Measurements from ENCODE around the gene RRP8.

The RRP8 gene

DNA sequence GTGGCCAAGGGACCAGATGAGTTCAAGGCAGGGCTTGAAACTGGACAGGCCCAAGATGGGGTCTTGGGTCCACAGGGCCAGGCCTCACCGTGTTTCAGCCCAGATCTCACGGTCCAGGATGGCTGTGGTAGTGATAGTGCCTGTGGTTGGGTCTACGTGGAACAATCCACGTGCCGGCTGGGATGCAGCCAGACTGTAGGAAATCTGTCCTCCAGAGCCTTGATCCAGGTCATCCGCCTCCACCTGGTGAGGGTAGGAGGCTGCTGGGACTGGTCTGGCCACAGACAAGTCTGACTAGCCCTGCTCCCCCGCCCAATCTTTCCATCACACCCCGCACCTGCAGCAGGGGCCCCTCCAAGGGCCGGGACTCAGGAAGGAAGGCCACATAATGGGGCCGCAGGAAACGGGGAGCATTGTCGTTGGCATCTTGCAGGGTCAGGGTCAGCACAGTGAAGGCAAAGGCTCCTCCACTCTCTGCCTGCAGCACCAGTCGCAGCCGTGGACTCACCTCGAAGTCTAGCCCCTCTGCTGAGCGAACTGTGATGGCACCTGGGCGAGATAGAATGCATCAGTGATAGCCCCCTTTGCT, 22.5 kb upstream of the RRP8 start:
- no peak overlapping the region for H3K4me3 ChIP-seq (replicated peaks; ENCODE audit: insufficient read depth, low read length)
- TF ChIP-seq SPI1 (IDR thresholded peaks at IDR 0.05; ENCODE audit: borderline replicate concordance, low read depth), result no peak
- TF ChIP-seq GABPA (IDR thresholded peaks at IDR 0.05; ENCODE audit: low read depth), result no peak
- TF ChIP-seq, protein P1, sequence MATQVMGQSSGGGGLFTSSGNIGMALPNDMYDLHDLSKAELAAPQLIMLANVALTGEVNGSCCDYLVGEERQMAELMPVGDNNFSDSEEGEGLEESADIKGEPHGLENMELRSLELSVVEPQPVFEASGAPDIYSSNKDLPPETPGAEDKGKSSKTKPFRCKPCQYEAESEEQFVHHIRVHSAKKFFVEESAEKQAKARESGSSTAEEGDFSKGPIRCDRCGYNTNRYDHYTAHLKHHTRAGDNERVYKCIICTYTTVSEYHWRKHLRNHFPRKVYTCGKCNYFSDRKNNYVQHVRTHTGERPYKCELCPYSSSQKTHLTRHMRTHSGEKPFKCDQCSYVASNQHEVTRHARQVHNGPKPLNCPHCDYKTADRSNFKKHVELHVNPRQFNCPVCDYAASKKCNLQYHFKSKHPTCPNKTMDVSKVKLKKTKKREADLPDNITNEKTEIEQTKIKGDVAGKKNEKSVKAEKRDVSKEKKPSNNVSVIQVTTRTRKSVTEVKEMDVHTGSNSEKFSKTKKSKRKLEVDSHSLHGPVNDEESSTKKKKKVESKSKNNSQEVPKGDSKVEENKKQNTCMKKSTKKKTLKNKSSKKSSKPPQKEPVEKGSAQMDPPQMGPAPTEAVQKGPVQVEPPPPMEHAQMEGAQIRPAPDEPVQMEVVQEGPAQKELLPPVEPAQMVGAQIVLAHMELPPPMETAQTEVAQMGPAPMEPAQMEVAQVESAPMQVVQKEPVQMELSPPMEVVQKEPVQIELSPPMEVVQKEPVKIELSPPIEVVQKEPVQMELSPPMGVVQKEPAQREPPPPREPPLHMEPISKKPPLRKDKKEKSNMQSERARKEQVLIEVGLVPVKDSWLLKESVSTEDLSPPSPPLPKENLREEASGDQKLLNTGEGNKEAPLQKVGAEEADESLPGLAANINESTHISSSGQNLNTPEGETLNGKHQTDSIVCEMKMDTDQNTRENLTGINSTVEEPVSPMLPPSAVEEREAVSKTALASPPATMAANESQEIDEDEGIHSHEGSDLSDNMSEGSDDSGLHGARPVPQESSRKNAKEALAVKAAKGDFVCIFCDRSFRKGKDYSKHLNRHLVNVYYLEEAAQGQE (IDR thresholded peaks at IDR 0.05; ENCODE audit: insufficient replicate concordance, low read depth), result no peak
- TF ChIP-seq, protein P2, sequence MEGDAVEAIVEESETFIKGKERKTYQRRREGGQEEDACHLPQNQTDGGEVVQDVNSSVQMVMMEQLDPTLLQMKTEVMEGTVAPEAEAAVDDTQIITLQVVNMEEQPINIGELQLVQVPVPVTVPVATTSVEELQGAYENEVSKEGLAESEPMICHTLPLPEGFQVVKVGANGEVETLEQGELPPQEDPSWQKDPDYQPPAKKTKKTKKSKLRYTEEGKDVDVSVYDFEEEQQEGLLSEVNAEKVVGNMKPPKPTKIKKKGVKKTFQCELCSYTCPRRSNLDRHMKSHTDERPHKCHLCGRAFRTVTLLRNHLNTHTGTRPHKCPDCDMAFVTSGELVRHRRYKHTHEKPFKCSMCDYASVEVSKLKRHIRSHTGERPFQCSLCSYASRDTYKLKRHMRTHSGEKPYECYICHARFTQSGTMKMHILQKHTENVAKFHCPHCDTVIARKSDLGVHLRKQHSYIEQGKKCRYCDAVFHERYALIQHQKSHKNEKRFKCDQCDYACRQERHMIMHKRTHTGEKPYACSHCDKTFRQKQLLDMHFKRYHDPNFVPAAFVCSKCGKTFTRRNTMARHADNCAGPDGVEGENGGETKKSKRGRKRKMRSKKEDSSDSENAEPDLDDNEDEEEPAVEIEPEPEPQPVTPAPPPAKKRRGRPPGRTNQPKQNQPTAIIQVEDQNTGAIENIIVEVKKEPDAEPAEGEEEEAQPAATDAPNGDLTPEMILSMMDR (IDR thresholded peaks at IDR 0.05; ENCODE audit: insufficient read depth, low read length), result no peak
- no peak for TF ChIP-seq POLR2AphosphoS5 (IDR thresholded peaks at IDR 0.05; ENCODE audit: low read depth)
- H3K27me3 ChIP-seq (ENCODE audit: insufficient read depth, poor library complexity, severe bottlenecking), result no peaks in the 10 kb centered on the region
- DNase-seq (ENCODE audit: low read depth in 1 of 2, low spot score in 1 of 2), result no peak
- no peak overlapping the region for H3K27ac ChIP-seq (replicated peaks)

GRCh38 chr11:6625156-6625831, 21.9 kb upstream of the RRP8 start:
- TF ChIP-seq SPI1 (IDR thresholded peaks at IDR 0.05; ENCODE audit: borderline replicate concordance, low read depth) (no peak), GABPA (IDR thresholded peaks at IDR 0.05; ENCODE audit: low read depth) (no peak), POLR2AphosphoS5 (IDR thresholded peaks at IDR 0.05; ENCODE audit: low read depth) (no peak)
- TF ChIP-seq, protein P2 (IDR thresholded peaks at IDR 0.05; ENCODE audit: insufficient read depth, low read length), result no peak
- TF ChIP-seq, protein P1 (IDR thresholded peaks at IDR 0.05; ENCODE audit: insufficient replicate concordance, low read depth), result no peak
- no peak for DNase-seq (ENCODE audit: low read depth in 1 of 2, low spot score in 1 of 2)
- no peak overlapping the region for H3K4me3 ChIP-seq (replicated peaks; ENCODE audit: insufficient read depth, low read length)
- no peaks in the 10 kb centered on the region for H3K27me3 ChIP-seq (ENCODE audit: insufficient read depth, poor library complexity, severe bottlenecking)
- no peak overlapping the region for H3K27ac ChIP-seq (replicated peaks)

DNA sequence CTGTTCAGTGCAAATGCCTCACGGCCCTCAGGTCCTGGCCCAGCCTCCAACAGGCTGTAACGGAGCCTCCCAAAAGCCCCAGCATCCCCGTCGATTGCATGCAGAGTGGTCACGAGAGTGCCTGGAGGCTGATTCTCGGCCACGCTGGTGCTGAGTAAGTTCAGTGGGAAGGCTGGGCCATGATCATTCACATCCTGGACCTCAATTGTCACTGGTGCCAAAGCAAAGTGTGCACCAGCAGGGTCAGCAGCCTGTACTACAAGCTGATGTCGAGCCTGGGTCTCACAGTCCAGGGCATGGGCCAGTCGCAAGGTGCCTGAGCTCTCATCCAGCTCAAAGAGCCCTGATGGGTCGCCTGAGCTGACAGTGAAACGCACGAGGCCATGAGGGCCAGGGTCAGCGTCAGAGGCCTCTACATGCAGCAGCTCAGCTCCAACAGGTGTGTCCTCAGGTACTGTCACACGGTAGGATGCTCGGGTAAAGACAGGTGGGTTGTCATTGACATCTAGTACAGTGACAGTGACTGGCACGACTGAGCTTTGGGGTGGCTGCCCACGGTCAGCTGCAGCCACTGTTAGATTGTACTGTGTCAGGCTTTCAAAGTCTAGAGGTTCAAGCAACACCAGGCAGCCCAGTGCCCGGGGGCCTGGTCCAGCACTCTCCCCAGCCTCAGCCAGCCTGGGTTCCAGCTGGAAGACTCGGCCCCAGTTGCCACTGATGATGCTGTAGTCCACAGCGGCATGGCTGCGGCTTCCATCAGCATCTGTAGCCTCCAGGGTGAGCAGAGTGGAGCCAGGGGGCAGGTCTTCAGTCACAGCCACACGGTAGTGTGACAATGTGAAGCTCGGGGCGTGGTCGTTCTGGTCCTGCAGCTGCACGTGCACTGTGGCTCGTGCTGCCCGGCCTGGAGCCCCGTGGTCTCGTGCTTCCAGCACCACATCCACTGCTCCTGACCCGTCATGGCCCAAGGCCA, 20.3 kb upstream of the RRP8 start:
- Histone ChIP-seq H3K27me3 (ENCODE audit: insufficient read depth, poor library complexity, severe bottlenecking) (no peaks in the 10 kb centered on the region), H3K4me3 (replicated peaks; ENCODE audit: insufficient read depth, low read length) (no peak overlapping the region), H3K27ac (replicated peaks) (no peak overlapping the region)
- DNase-seq (ENCODE audit: low read depth in 1 of 2, low spot score in 1 of 2), result no peak
- no peak for TF ChIP-seq POLR2AphosphoS5 (IDR thresholded peaks at IDR 0.05; ENCODE audit: low read depth)
- TF ChIP-seq, protein P2 (IDR thresholded peaks at IDR 0.05; ENCODE audit: insufficient read depth, low read length), result no peak
- TF ChIP-seq GABPA (IDR thresholded peaks at IDR 0.05; ENCODE audit: low read depth), result no peak
- TF ChIP-seq, protein P1 (IDR thresholded peaks at IDR 0.05; ENCODE audit: insufficient replicate concordance, low read depth), result no peak
- no peak for TF ChIP-seq SPI1 (IDR thresholded peaks at IDR 0.05; ENCODE audit: borderline replicate concordance, low read depth)

Data from HL-60 (cell line).